Heart left ventricle (tissue), 13 donors: ENCODE measurements around the gene FGF8.

Experiments
- CTCF ChIP-seq, 12 donors: fragments of 200-600 bp; sonication (generic) in 4 of 12; IDR thresholded peaks; one replicate each; pipeline versions ENCODE4 v1.5.0 to v1.8.0; 2018 to 2022; ENCODE audit warnings: antibody characterized with exemption in 12 of 12, mild to moderate bottlenecking in 5 of 12
- POLR2A ChIP-seq, 2 donors: fragments of 450-650 bp; IDR thresholded peaks; one replicate each; pipeline ENCODE4 v1.6.1; 2017; ENCODE audit warnings: antibody characterized with exemption in 2 of 2, mild to moderate bottlenecking in 2 of 2, moderate library complexity in 2 of 2
- donor health status: ischemic (EF 13 %, LVEDD 7.1; RV severe dilation, severe dysfunction).
- donor health status: DM: no; HTN: yes; CAD: no.
- donor health status: DM: no; HTN: no; CAD: no.
- donor health status: ischemic (EF 25% LVEDD 6.9; RV normal size, moderate dysfunction).
- donor health status: ischemic (EF 25% LVEDD 5.7; RV mildly dilated, moderate dysfunction).
- donor health status: ischemic (EF 35%, LVEDD 5.7; RV mildly dilated, moderate dysfunction).
- donor health status: nonischemic (EF 11% LVEDD 7.7; RV severe dilation, severe dysfunction).
- donor health status: DM: yes; HTN: yes; CAD: no.
- donor health status: PGD.
- donor health status: ischemic (EF 29% LVEDD 5.4; RV normal size, mild dysfunction).
- donor health status: nonischemic (EF 23%, LVEDD 6.1; RV moderate dilation, normal function).

GRCh38 chr10:101752241-101752640 lies 23.7 kb downstream of the FGF8 start:
- TF ChIP-seq CTCF (IDR thresholded peaks at IDR 0.05) (no peak), POLR2A (IDR thresholded peaks at IDR 0.05) (no peak)
